Spinal cord (tissue), 10 donors: ENCODE results near the gene CACNA1G. TPM values are rescaled to one million over a fixed set of nuclear protein-coding genes. Genes with fewer than 3 reads are reported as not detected.

ENCODE experiments used
- DNase-seq, 6 donors: peaks; one replicate each; pipeline versions ENCODE4 v3.0.0 to v3.0.0-alpha.2; 2013 to 2015; ENCODE audit warnings: low spot score in 6 of 6, low read depth in 4 of 6
- H3K27ac ChIP-seq: one replicate; pipeline ENCODE4 v1.5.1; 2013; ENCODE audit warnings: low read depth, low read length, control low read depth
- H3K27me3 ChIP-seq: one replicate; pipeline ENCODE4 v1.6.1; 2013; ENCODE audit warnings: low read length; ENCODE audit not compliant: control insufficient read depth, insufficient read depth
- H3K36me3 ChIP-seq: one replicate; pipeline ENCODE4 v1.6.1; 2013; ENCODE audit warnings: low read length; ENCODE audit not compliant: control insufficient read depth, insufficient read depth
- H3K4me1 ChIP-seq: one replicate; pipeline ENCODE4 v1.6.1; 2013; ENCODE audit warnings: low read length; ENCODE audit not compliant: control insufficient read depth, insufficient read depth
- H3K4me3 ChIP-seq: one replicate; pipeline ENCODE4 v1.5.1; 2013; ENCODE audit warnings: low read depth, low read length, control low read depth
- H3K9me3 ChIP-seq: one replicate; pipeline ENCODE4 v1.6.1; 2013; ENCODE audit warnings: low read length; ENCODE audit not compliant: control insufficient read depth, insufficient read depth
- WGBS: methylation state at CpG from one replicate; pipeline ENCODE4 v1.1.5; 2013; ENCODE audit warnings: missing lambda C conversion rate; ENCODE audit not compliant: insufficient coverage; 5-methylcytosine and 5-hydroxymethylcytosine counted together
- polyA plus RNA-seq, 2 donors: library from polyadenylated mRNA; unstranded; fragments of 120-200 nt; gene quantifications; one replicate each; pipeline ENCODE4 v1.2.1, GENCODE V29; 2013; ENCODE audit not compliant: insufficient read length in 2 of 2
- total RNA-seq, 2 donors: library from RNA; depleted of rRNA in 1 of 2; stranded (reverse); fragments of 120-200 nt in 1 of 2; fragments of >200 nt in 1 of 2; gene quantifications; one replicate each; pipeline versions ENCODE4 v1.2.3 to v1.2.4, GENCODE V29; 2013 to 2014
- donor health status: healthy.

CACNA1G gene
- total and polyA plus RNA-seq, 4 donors, result 10.6 to 37.6 (median 23.2) TPM

- H3K4me1 ChIP-seq, result peaks cover 49% of the 10 kb centered on the region
- no peak for DNase-seq
- no peak overlapping the region for H3K4me3 ChIP-seq
- H3K27ac ChIP-seq, result no peak overlapping the region
- peaks cover 43% of the 10 kb centered on the region for H3K36me3 ChIP-seq
- H3K27me3 ChIP-seq, result no peaks in the 10 kb centered on the region
- no peaks in the 10 kb centered on the region for H3K9me3 ChIP-seq
- WGBS, result 88% methylated on average over 10 of the region's 12 CpGs
Measured at GRCh38 chr17:50612281-50612680, 51.8 kb downstream of the CACNA1G start.

- H3K9me3 ChIP-seq, result no peaks in the 10 kb centered on the region
- no peak overlapping the region for H3K27ac ChIP-seq
- peaks cover 44% of the 10 kb centered on the region for H3K36me3 ChIP-seq
- no peaks in the 10 kb centered on the region for H3K27me3 ChIP-seq
- H3K4me3 ChIP-seq, result no peak overlapping the region
- peaks cover 48% of the 10 kb centered on the region for H3K4me1 ChIP-seq
- WGBS, result 52% methylated on average over 4 of the region's 26 CpGs
- DNase-seq, result peak in 2 of 6 donors; percentile 70 to 72
Measured at GRCh38 chr17:50613007-50613992, 52.8 kb downstream of the CACNA1G start.

GRCh38 chr17:50614471-50615051 lies 54.0 kb downstream of the CACNA1G start:
- Histone ChIP-seq H3K27me3 (no peaks in the 10 kb centered on the region), H3K36me3 (peaks cover 49% of the 10 kb centered on the region), H3K4me1 (peaks cover 42% of the 10 kb centered on the region), H3K27ac (no peak overlapping the region), H3K9me3 (no peaks in the 10 kb centered on the region), H3K4me3 (no peak overlapping the region)
- 71% methylated on average over 11 of the region's 11 CpGs for WGBS
- DNase-seq, result no peak

GRCh38 chr17:50615828-50616227 lies 55.3 kb downstream of the CACNA1G start:
- H3K4me3 ChIP-seq, result no peak overlapping the region
- peaks cover 48% of the 10 kb centered on the region for H3K36me3 ChIP-seq
- WGBS, result 91% methylated on average over 6 of the region's 7 CpGs
- H3K4me1 ChIP-seq, result peaks cover 44% of the 10 kb centered on the region
- no peak for DNase-seq
- H3K27me3 ChIP-seq, result no peaks in the 10 kb centered on the region
- no peak overlapping the region for H3K27ac ChIP-seq
- H3K9me3 ChIP-seq, result no peaks in the 10 kb centered on the region

GRCh38 chr17:50618300-50618699 lies 57.8 kb downstream of the CACNA1G start:
- Histone ChIP-seq H3K27me3 (no peaks in the 10 kb centered on the region), H3K9me3 (no peaks in the 10 kb centered on the region), H3K4me1 (peaks cover 46% of the 10 kb centered on the region), H3K4me3 (no peak overlapping the region), H3K36me3 (peaks cover 56% of the 10 kb centered on the region), H3K27ac (no peak overlapping the region)
- DNase-seq, result no peak
- 92% methylated on average over 4 of the region's 4 CpGs for WGBS

GRCh38 chr17:50618941-50619340 lies 58.4 kb downstream of the CACNA1G start:
- H3K4me3 ChIP-seq, result no peak overlapping the region
- WGBS, result 94% methylated on average over 9 of the region's 11 CpGs
- peaks cover 61% of the 10 kb centered on the region for H3K36me3 ChIP-seq
- H3K27ac ChIP-seq, result no peak overlapping the region
- H3K4me1 ChIP-seq, result peaks cover 40% of the 10 kb centered on the region
- H3K27me3 ChIP-seq, result no peaks in the 10 kb centered on the region
- DNase-seq, result no peak
- no peaks in the 10 kb centered on the region for H3K9me3 ChIP-seq

GRCh38 chr17:50619489-50619888 lies 59.0 kb downstream of the CACNA1G start:
- Histone ChIP-seq H3K27ac (no peak overlapping the region), H3K36me3 (peaks cover 61% of the 10 kb centered on the region), H3K9me3 (no peaks in the 10 kb centered on the region), H3K27me3 (no peaks in the 10 kb centered on the region), H3K4me1 (peaks cover 34% of the 10 kb centered on the region), H3K4me3 (no peak overlapping the region)
- WGBS, result 84% methylated on average over 7 of the region's 7 CpGs
- DNase-seq, result no peak

GRCh38 chr17:50620237-50620636 lies 59.7 kb downstream of the CACNA1G start:
- peak in 1 of 6 donors; percentile 62 for DNase-seq
- H3K4me1 ChIP-seq, result peaks cover 31% of the 10 kb centered on the region
- H3K27me3 ChIP-seq, result no peaks in the 10 kb centered on the region
- WGBS, result 55% methylated on average over 1 of the region's 5 CpGs
- peaks cover 64% of the 10 kb centered on the region for H3K36me3 ChIP-seq
- H3K4me3 ChIP-seq, result no peak overlapping the region
- H3K27ac ChIP-seq, result no peak overlapping the region
- no peaks in the 10 kb centered on the region for H3K9me3 ChIP-seq

- H3K4me3 ChIP-seq, result no peak overlapping the region
- H3K27ac ChIP-seq, result no peak overlapping the region
- H3K36me3 ChIP-seq, result peaks cover 66% of the 10 kb centered on the region
- H3K4me1 ChIP-seq, result peaks cover 37% of the 10 kb centered on the region
- whole genome bisulfite sequencing, result 25% methylated on average over 17 of the region's 17 CpGs
- no peaks in the 10 kb centered on the region for H3K27me3 ChIP-seq
- DNase-seq, result peak in 2 of 6 donors; percentile 72 to 82
- no peaks in the 10 kb centered on the region for H3K9me3 ChIP-seq
Measured at GRCh38 chr17:50620858-50621257, 60.3 kb downstream of the CACNA1G start.
